ENCODE data around the gene ZG16.

The ZG16 gene

DNA sequence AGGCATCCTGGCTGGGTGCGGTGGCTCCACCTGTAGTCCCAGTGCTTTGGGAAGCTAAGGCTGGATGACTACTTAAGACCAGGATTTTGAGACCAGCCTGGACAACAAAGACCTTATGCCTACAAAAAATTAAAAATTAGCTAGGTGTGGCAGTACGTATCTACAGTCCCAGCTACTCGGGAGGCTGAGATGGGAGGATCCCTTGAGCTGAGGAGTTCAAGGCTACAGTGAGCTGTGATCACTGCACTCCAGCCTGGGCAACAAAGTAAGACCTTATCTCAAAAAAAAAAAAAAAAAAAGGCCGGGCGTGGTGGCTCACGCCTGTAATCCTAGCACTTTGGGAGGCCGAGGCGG lies 48.3 kb downstream of the ZG16 start:
- DNase-seq, result no peak

DNA sequence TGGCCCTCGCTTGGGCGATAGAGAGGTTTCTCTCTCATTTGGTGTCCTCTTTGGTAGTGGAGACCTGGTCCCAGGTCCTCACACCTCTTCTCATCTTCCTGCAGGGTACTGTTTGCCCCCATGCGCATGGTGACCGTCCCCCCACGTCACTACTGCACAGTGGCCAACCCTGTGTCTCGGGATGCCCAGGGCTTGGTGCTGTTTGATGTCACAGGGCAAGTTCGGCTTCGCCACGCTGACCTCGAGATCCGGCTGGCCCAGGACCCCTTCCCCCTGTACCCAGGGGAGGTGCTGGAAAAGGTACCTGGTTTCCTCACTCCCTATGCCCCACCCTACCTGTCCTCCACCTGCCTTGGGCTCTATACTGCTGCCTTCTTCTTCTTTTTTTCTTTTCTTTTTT lies 52.7 kb downstream of the ZG16 start:
- DNase-seq, result no peak

DNA sequence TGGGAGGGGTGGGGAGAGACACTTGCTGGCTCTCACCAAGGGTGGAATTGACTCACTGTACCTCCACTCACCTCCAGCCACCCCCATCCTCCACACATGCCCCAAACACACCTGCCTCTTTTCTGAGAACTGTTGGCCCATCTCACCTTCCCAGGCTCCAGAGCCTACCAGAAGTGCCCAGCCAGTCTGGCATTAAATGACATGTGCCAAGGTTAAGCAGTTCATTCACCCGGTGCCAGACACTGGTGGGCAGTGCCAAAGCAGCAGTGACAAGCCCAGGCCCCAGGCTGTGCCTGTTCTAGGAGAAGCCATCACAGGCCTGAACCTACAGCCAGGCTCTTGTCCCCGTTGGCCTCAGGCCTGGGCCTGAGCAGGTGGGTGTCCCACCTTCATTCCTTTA lies 53.4 kb downstream of the ZG16 start:
- DNase-seq, result no peak
